Measurements from ENCODE around the gene PCED1A. TPM values are rescaled to one million over a fixed set of nuclear protein-coding genes. Genes with fewer than 3 reads are reported as not detected.
A peak's percentile ranks its signal among the peaks of the same experiment; 100 is the strongest.

The PCED1A gene
- total and polyA plus RNA-seq, 9 of the 15 experiments (the other 6 are each of a cell fraction or from before 2014, with no cell fraction given), result 1.5 to 11.5 (median 5.9) TPM

- TF ChIP-seq MAZ (CRISPR knock-in tag; conservative IDR thresholded peaks at IDR 0.05 in 1 of 2, IDR thresholded peaks at IDR 0.05 in 1 of 2), result no peak
- TF ChIP-seq DACH1 (IDR thresholded peaks at IDR 0.05; ENCODE audit: partially characterized antibody), result no peak
- TF ChIP-seq MXI1 (IDR thresholded peaks at IDR 0.05; ENCODE audit: low read depth, low read length), result no peak
- no peak for TF ChIP-seq PHB (CRISPR knock-in tag; IDR thresholded peaks at IDR 0.05)
- no peak for TF ChIP-seq GTF2A2 (tag; IDR thresholded peaks at IDR 0.05)
- TF ChIP-seq NEUROD1 (IDR thresholded peaks at IDR 0.05; ENCODE audit: borderline replicate concordance, low read depth, low read length, partially characterized antibody), result no peak
Measured at GRCh38 chr20:2815242-2815900, 25.1 kb downstream of the PCED1A start (continued).

- peaks cover 3% of the 10 kb centered on the region for H3K9me1 ChIP-seq (ENCODE audit: control insufficient read depth, insufficient read depth, low read length)
- ChIA-PET CTCF (ENCODE audit: low intra/inter-chr PET ratio) (no interaction called here), POLR2A (interaction anchor here (0.7 kb wide), 1 partner anchor 10 kb away, joined by 3 read pairs; no protein-coding TSS in a partner anchor)
- FAIRE-seq, result peak; percentile 58
- 3% methylated on average over 5 of the region's 5 CpGs for WGBS (ENCODE audit: insufficient coverage, low coverage, missing lambda C conversion rate)
- H3K27ac ChIP-seq (ENCODE audit: extremely low read depth, low read depth, low read length), result no peak within 1 kb of the TSS
- H3K36me3 ChIP-seq (ENCODE audit: control insufficient read depth, insufficient read depth, low read length), result no peaks in the 10 kb centered on the region
- intact Hi-C loops (cut with micrococcal nuclease), result no loop called here
- peak; percentile 57 for ATAC-seq
- in situ Hi-C loops (cut with MboI), result no loop called here
- H3K9me3 ChIP-seq (replicated peaks; ENCODE audit: control insufficient read depth, insufficient read depth, low read depth, low read length), result 0 out of 2 replicates have a peak, but pooled peaks cover 2% of the 10 kb centered on the region
- H3K4me1 ChIP-seq (replicated peaks in 1 of 2; ENCODE audit: control insufficient read depth in 2 of 2, insufficient read depth in 2 of 2, low read length in 2 of 2), result peaks cover under 1 to 18% of the 10 kb centered on the region in 2 experiments; a peak in 4 of 5 replicates
- no peak within 1 kb of the TSS for H2AFZ ChIP-seq (ENCODE audit: low read depth, low read length)
- no peaks in the 10 kb centered on the region for H3K27me3 ChIP-seq (ENCODE audit: control insufficient read depth in 2 of 2, insufficient read depth in 2 of 2, low read length in 2 of 2)
- peak in 2 of 4 experiments; percentile 35 to 68 for DNase-seq (ENCODE audit: extremely low read depth in 1 of 4, low spot score in 3 of 4)
- BruUV-seq (replicated peaks), result no TSS peak
- no peaks in the 10 kb centered on the region for H4K20me1 ChIP-seq (replicated peaks; ENCODE audit: control insufficient read depth, insufficient read depth, low read length)
- no peak within 1 kb of the TSS for H3K4me2 ChIP-seq (ENCODE audit: insufficient read depth, low read length)
- peak within 1 kb of the TSS in 1 of 2 experiments; percentile 45; a peak in 1 of 4 replicates for H3K9ac ChIP-seq (ENCODE audit: insufficient read depth in 1 of 2, low read depth in 2 of 2, low read length in 2 of 2)
- no peaks in the 10 kb centered on the region for H3K79me2 ChIP-seq (ENCODE audit: control insufficient read depth, insufficient read depth, low read length)
- H3K4me3 ChIP-seq, result no peak within 1 kb of the TSS
- TF ChIP-seq JUND (IDR thresholded peaks at IDR 0.05; ENCODE audit: borderline replicate concordance, low read depth, low read length), result 0 out of 2 replicates have a peak, but pooled peaks have one; percentile 12
- TF ChIP-seq JUND (tag; IDR thresholded peaks at IDR 0.05; ENCODE audit: borderline replicate concordance, low read depth, low read length), result no peak; the same call in 2 of the 3 replicates
- TF ChIP-seq MTA2 (IDR thresholded peaks at IDR 0.05; ENCODE audit: low read depth), result peak; percentile 20; the same call in 1 of the 2 replicates
- no peak for TF ChIP-seq ZNF324 (CRISPR knock-in tag; IDR thresholded peaks at IDR 0.05)
- TF ChIP-seq NONO (IDR thresholded peaks at IDR 0.05; ENCODE audit: low read depth in 2 of 2, low read length in 1 of 2), result no peak
- TF ChIP-seq ATF4 (CRISPR knock-in tag; IDR thresholded peaks at IDR 0.05), result no peak
- no peak for TF ChIP-seq ZNF717 (CRISPR knock-in tag; IDR thresholded peaks at IDR 0.05)
- TF ChIP-seq GTF3C2 (IDR thresholded peaks at IDR 0.05; ENCODE audit: borderline replicate concordance, extremely low read depth, insufficient read length), result no peak
- TF ChIP-seq FOXM1 (IDR thresholded peaks at IDR 0.05; ENCODE audit: low read depth), result no peak
- TF ChIP-seq FOXM1 (CRISPR knock-in tag; IDR thresholded peaks at IDR 0.05; ENCODE audit: low read depth), result no peak
- TF ChIP-seq RBFOX2 (IDR thresholded peaks at IDR 0.05; ENCODE audit: low read depth, low read length), result no peak
- no peak for TF ChIP-seq KDM1A (IDR thresholded peaks at IDR 0.05)
- TF ChIP-seq PTRF (tag; IDR thresholded peaks at IDR 0.05), result no peak
Measured at GRCh38 chr20:2814587-2815051, 25.8 kb downstream of the PCED1A start, which contains the start of gene C20orf141. Gene C20orf141 (plus strand): TSS chr20:2814987. CDS start chr20:2815185, 198 bp downstream.
